NCI-H1436 treated with DMSO at 0.1 percent for 48 hours (cell line): Measurements from ENCODE around the gene PYGO2.
"Not testable (repeated sequence)": the region's sequence is repeated elsewhere in the genome, so short reads cannot be mapped to it uniquely, and the experiment has no call there.

Source experiments
- DNase-seq: peaks from one replicate; lab custom pipeline; 2025; lab: John Stamatoyannopoulos, UW

The PYGO2 gene

GRCh38 chr1:154978360-154978759 is 16.8 kb upstream of the PYGO2 start:
- DNase-seq = no peak

- not testable (repeated sequence) for DNase-seq
Observed at GRCh38 chr1:154977762-154978161, 16.2 kb upstream of the PYGO2 start.

- DNase-seq = no peak
Observed at GRCh38 chr1:154975409-154976059, 14.0 kb upstream of the PYGO2 start.

- peak; percentile 89 for DNase-seq
Observed at GRCh38 chr1:154974808-154975408, 13.3 kb upstream of the PYGO2 start.

GRCh38 chr1:154974102-154974807 is 12.7 kb upstream of the PYGO2 start, which contains the start of gene CKS1B:
Gene CKS1B, plus strand, starts transcription at chr1:154974681. Its CDS starts 65 bp downstream, at chr1:154974746.
- DNase-seq = peak; percentile 100

- DNase-seq = peak; percentile 70
Observed at GRCh38 chr1:154973344-154974101, 11.9 kb upstream of the PYGO2 start.

- DNase-seq = no peak
Observed at GRCh38 chr1:154972517-154973343, 11.1 kb upstream of the PYGO2 start.

GRCh38 chr1:154972213-154972516 is 10.6 kb upstream of the PYGO2 start:
- DNase-seq = no peak

- no peak for DNase-seq
Observed at GRCh38 chr1:154971341-154971998, 9.9 kb upstream of the PYGO2 start.

GRCh38 chr1:154970631-154971340 is 9.2 kb upstream of the PYGO2 start, which contains the start of gene SHC1:
Gene SHC1, minus strand, starts transcription at chr1:154970747. Its CDS starts 221 bp downstream, at chr1:154970526.
- no peak for DNase-seq

- no peak for DNase-seq
Observed at GRCh38 chr1:154969860-154970452, 8.4 kb upstream of the PYGO2 start.

GRCh38 chr1:154969246-154969645 is 7.7 kb upstream of the PYGO2 start:
- DNase-seq = no peak

- DNase-seq = no peak
Observed at GRCh38 chr1:154968731-154969130, 7.1 kb upstream of the PYGO2 start.

GRCh38 chr1:154967331-154967950 is 5.9 kb upstream of the PYGO2 start:
- DNase-seq = no peak

- no peak for DNase-seq
Observed at GRCh38 chr1:154966111-154966510, 4.5 kb upstream of the PYGO2 start.

- DNase-seq = no peak
Observed at GRCh38 chr1:154964359-154964758, 2.8 kb upstream of the PYGO2 start.

- DNase-seq = no peak
Observed at GRCh38 chr1:154963643-154964042, 2.1 kb upstream of the PYGO2 start.

GRCh38 chr1:154962795-154963330 is 1.3 kb upstream of the PYGO2 start:
- DNase-seq = no peak

GRCh38 chr1:154962156-154962749 is 671 bp upstream of the PYGO2 start:
- no peak for DNase-seq
